ENCODE measurements around the gene POLR2L.

The POLR2L gene

GRCh38 chr11:834371-835316 lies 7.7 kb downstream of the POLR2L start:
- no peak overlapping the region for H3K4me3 ChIP-seq (ENCODE audit: low read length)
- TF ChIP-seq ZNF274 (IDR thresholded peaks at IDR 0.05; ENCODE audit: low read depth, low read length): no peak

- TF ChIP-seq ZNF274 (IDR thresholded peaks at IDR 0.05; ENCODE audit: low read depth, low read length): no peak
- H3K4me3 ChIP-seq (ENCODE audit: low read length): no peak overlapping the region
Measured at GRCh38 chr11:833849-834311, 8.4 kb downstream of the POLR2L start.

GRCh38 chr11:833114-833791 lies 9.1 kb downstream of the POLR2L start:
- no peak for TF ChIP-seq ZNF274 (IDR thresholded peaks at IDR 0.05; ENCODE audit: low read depth, low read length)
- peak overlapping the region; percentile 50; the same call in 1 of the 2 replicates for H3K4me3 ChIP-seq (ENCODE audit: low read length)

- TF ChIP-seq ZNF274 (IDR thresholded peaks at IDR 0.05; ENCODE audit: low read depth, low read length): no peak
Measured at GRCh38 chr11:832529-833113, 9.7 kb downstream of the POLR2L start, which contains the start of gene CD151. TSS of gene CD151 (plus strand) at chr11:832952. CDS start at chr11:836070, 3,118 bp downstream.

GRCh38 chr11:831961-832528 lies 10.3 kb downstream of the POLR2L start:
- TF ChIP-seq ZNF274 (IDR thresholded peaks at IDR 0.05; ENCODE audit: low read depth, low read length): no peak

More at GRCh38 chr11:832529-833113, 9.7 kb downstream of the POLR2L start, which contains the start of gene CD151:
- peak within 1 kb of the TSS; percentile 50; the same call in 1 of the 2 replicates for H3K4me3 ChIP-seq (ENCODE audit: low read length)

GRCh38 chr11:831118-831864 lies 11.0 kb downstream of the POLR2L start:
- no peak overlapping the region for H3K4me3 ChIP-seq (ENCODE audit: low read length)
- TF ChIP-seq ZNF274 (IDR thresholded peaks at IDR 0.05; ENCODE audit: low read depth, low read length): no peak

More at GRCh38 chr11:831961-832528, 10.3 kb downstream of the POLR2L start:
- no peak overlapping the region; the same call in 1 of the 2 replicates for H3K4me3 ChIP-seq (ENCODE audit: low read length)

- no peak for TF ChIP-seq ZNF274 (IDR thresholded peaks at IDR 0.05; ENCODE audit: low read depth, low read length)
- H3K4me3 ChIP-seq (ENCODE audit: low read length): no peak overlapping the region; the same call in 1 of the 2 replicates
Measured at GRCh38 chr11:830295-831117, 11.8 kb downstream of the POLR2L start.

- no peak for TF ChIP-seq ZNF274 (IDR thresholded peaks at IDR 0.05; ENCODE audit: low read depth, low read length)
- H3K4me3 ChIP-seq (ENCODE audit: low read length): peak overlapping the region; percentile 12; the same call in 1 of the 2 replicates
Measured at GRCh38 chr11:829847-830294, 12.5 kb downstream of the POLR2L start.

GRCh38 chr11:829176-829846 lies 13.0 kb downstream of the POLR2L start:
- no peak overlapping the region; the same call in 1 of the 2 replicates for H3K4me3 ChIP-seq (ENCODE audit: low read length)
- no peak for TF ChIP-seq ZNF274 (IDR thresholded peaks at IDR 0.05; ENCODE audit: low read depth, low read length)

GRCh38 chr11:828506-829175 lies 13.7 kb downstream of the POLR2L start:
- no peak for TF ChIP-seq ZNF274 (IDR thresholded peaks at IDR 0.05; ENCODE audit: low read depth, low read length)
- H3K4me3 ChIP-seq (ENCODE audit: low read length): no peak overlapping the region

GRCh38 chr11:827897-828192 lies 14.5 kb downstream of the POLR2L start, which contains the start of gene CRACR2B:
TSS of gene CRACR2B (plus strand) at chr11:827919. CDS start at chr11:828608, 689 bp downstream.
- no peak for TF ChIP-seq ZNF274 (IDR thresholded peaks at IDR 0.05; ENCODE audit: low read depth, low read length)
- H3K4me3 ChIP-seq (ENCODE audit: low read length): peak within 1 kb of the TSS; percentile 66; the same call in 1 of the 2 replicates
